ENCODE results near the gene UVRAG.

DNA sequence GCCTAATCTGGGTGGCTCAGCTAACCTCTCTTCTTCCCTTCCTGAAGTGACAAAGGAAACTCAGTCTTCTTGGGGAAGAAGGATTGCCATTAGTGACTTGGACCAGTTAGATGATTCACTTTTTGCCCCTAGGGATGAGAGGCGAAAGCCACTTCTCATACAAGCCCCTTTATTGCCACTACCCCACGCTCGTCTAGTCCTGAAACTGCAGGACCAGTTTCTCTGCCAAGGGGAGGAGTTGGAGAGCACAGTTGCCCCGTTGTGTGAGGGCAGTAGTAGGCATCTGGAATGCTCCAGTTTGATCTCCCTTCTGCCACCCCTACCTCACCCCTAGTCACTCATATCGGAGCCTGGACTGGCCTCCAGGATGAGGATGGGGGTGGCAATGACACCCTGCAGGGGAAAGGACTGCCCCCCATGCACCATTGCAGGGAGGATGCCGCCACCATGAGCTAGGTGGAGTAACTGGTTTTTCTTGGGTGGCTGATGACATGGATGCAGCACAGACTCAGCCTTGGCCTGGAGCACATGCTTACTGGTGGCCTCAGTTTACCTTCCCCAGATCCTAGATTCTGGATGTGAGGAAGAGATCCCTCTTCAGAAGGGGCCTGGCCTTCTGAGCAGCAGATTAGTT, 14.2 kb upstream of the UVRAG start:
- no peak for TF ChIP-seq FOS (IDR thresholded peaks at IDR 0.05; ENCODE audit: low read depth, low read length)
- TF ChIP-seq, protein P1, sequence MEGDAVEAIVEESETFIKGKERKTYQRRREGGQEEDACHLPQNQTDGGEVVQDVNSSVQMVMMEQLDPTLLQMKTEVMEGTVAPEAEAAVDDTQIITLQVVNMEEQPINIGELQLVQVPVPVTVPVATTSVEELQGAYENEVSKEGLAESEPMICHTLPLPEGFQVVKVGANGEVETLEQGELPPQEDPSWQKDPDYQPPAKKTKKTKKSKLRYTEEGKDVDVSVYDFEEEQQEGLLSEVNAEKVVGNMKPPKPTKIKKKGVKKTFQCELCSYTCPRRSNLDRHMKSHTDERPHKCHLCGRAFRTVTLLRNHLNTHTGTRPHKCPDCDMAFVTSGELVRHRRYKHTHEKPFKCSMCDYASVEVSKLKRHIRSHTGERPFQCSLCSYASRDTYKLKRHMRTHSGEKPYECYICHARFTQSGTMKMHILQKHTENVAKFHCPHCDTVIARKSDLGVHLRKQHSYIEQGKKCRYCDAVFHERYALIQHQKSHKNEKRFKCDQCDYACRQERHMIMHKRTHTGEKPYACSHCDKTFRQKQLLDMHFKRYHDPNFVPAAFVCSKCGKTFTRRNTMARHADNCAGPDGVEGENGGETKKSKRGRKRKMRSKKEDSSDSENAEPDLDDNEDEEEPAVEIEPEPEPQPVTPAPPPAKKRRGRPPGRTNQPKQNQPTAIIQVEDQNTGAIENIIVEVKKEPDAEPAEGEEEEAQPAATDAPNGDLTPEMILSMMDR (conservative IDR thresholded peaks at IDR 0.05; ENCODE audit: low read depth, low read length) = no peak
- no peak for TF ChIP-seq RAD21 (IDR thresholded peaks at IDR 0.05; ENCODE audit: low read length)
- TF ChIP-seq POLR2A (IDR thresholded peaks at IDR 0.05; ENCODE audit: low read depth, low read length) = no peak

Measured in IMR-90 (cell line).